MM.1S (cell line): Measurements from ENCODE around the gene GAA.

Experiments
- DNase-seq: peaks from one replicate; pipeline ENCODE4 v3.0.0-alpha.2; 2015
- H2AFZ ChIP-seq: fragments of 300-600 bp; sonication (generic); 2 replicates; pipeline ENCODE4 v1.6.0; 2016; ENCODE audit warnings: antibody characterized with exemption, low read length
- H3F3A ChIP-seq: fragments of 300-600 bp; sonication (generic); 2 replicates; pipeline ENCODE4 v1.6.1; 2016; ENCODE audit warnings: mild to moderate bottlenecking, antibody characterized with exemption, low read length, moderate library complexity, mixed read lengths; ENCODE audit not compliant: insufficient read depth
- H3K27ac ChIP-seq: fragments of 300-600 bp; sonication (generic); 2 replicates; pipeline ENCODE4 v1.5.1; 2016; ENCODE audit warnings: mild to moderate bottlenecking, low read length
- H3K27me3 ChIP-seq: fragments of 300-600 bp; sonication (generic); replicated peaks from 2 replicates; pipeline ENCODE4 v1.6.0; 2016; ENCODE audit warnings: low read length; ENCODE audit not compliant: insufficient read depth
- H3K36me3 ChIP-seq: fragments of 300-600 bp; sonication (generic); replicated peaks from 2 replicates; pipeline ENCODE4 v1.6.1; 2016; ENCODE audit warnings: mild to moderate bottlenecking, low read length, mixed read lengths; ENCODE audit not compliant: insufficient read depth
- H3K4me1 ChIP-seq: fragments of 300-600 bp; sonication (generic); 2 replicates; pipeline ENCODE4 v1.6.1; 2016; ENCODE audit warnings: low read length, mixed read lengths
- H3K4me2 ChIP-seq: fragments of 300-600 bp; sonication (generic); 2 replicates; pipeline ENCODE4 v1.6.0; 2016; ENCODE audit warnings: low read depth, low read length
- H3K4me3 ChIP-seq: fragments of 300-600 bp; sonication (generic); 2 replicates; pipeline ENCODE4 v1.5.1; 2016; ENCODE audit warnings: low read length, mixed read lengths
- H3K79me2 ChIP-seq: fragments of 300-600 bp; sonication (generic); 2 replicates; pipeline ENCODE4 v1.6.1; 2016; ENCODE audit warnings: mixed run types, low read length, mixed read lengths
- H3K9ac ChIP-seq: fragments of 300-600 bp; sonication (generic); 2 replicates; pipeline ENCODE4 v1.6.1; 2016; ENCODE audit warnings: low read length, mixed read lengths
- H3K9me2 ChIP-seq: fragments of 300-600 bp; sonication (generic); replicated peaks from 2 replicates; pipeline ENCODE4 v1.6.1; 2016; ENCODE audit warnings: mild to moderate bottlenecking, low read length, mixed read lengths; ENCODE audit not compliant: insufficient read depth
- H3K9me3 ChIP-seq: fragments of 300-600 bp; sonication (generic); replicated peaks from 2 replicates; pipeline ENCODE4 v1.6.1; 2016; ENCODE audit warnings: mild to moderate bottlenecking, low read length, mixed read lengths; ENCODE audit not compliant: insufficient read depth
- H4K20me1 ChIP-seq: fragments of 300-600 bp; sonication (generic); 2 replicates; pipeline ENCODE4 v1.6.1; 2016; ENCODE audit warnings: mild to moderate bottlenecking, low read length, moderate library complexity, mixed read lengths; ENCODE audit not compliant: insufficient read depth
- EZH2 ChIP-seq: fragments of 300-600 bp; sonication (generic); optimal IDR thresholded peaks from 2 replicates; pipeline ENCODE3; 2017; ENCODE audit warnings: low read depth, mild to moderate bottlenecking, antibody characterized with exemption, low read length, mixed read lengths
- EZH2phosphoT487 ChIP-seq: fragments of 300-600 bp; sonication (generic); IDR thresholded peaks from 2 replicates; pipeline ENCODE4 v1.6.1; 2018; ENCODE audit warnings: antibody characterized with exemption, low read length
- TF ChIP-seq, protein P1 (sequence below): fragments of 300-600 bp; sonication (generic); IDR thresholded peaks from 2 replicates; pipeline ENCODE4 v1.5.1; 2016; ENCODE audit warnings: antibody characterized with exemption, low read length, mixed read lengths

GAA gene

DNA sequence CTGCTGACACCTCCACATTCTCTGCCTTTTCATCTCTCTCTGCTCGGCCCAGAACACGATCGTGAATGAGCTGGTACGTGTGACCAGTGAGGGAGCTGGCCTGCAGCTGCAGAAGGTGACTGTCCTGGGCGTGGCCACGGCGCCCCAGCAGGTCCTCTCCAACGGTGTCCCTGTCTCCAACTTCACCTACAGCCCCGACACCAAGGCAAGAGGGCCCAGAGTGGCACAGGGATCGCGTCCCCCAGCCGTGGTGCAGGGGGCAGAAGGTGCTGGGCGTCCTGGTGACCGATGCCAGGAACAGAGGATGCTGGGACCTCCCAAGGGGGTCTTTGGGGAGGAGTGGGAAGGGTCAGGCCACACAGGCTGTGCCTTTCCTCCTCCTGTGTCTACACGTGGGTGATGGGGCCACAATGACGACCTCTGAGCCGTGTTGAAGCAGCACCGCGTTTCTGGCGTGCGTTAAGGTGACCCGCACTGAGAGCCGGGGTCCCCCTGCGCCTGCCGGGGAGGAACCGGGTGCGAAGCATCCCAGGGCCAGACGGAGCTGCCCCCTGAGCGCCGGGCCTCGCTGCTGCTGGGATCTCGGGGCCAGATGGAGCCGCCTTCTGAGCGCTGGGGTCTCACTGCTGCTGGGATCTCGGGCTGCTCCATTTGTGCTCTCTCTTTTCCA lies 17.4 kb downstream of the GAA start:
- H3K27me3 ChIP-seq = peaks cover 73% of the 10 kb centered on the region
- H3K79me2 ChIP-seq = no peaks in the 10 kb centered on the region
- H3K9me3 ChIP-seq = no peaks in the 10 kb centered on the region
- TF ChIP-seq EZH2 (no peak), EZH2phosphoT487 (no peak)
- TF ChIP-seq, protein P1, sequence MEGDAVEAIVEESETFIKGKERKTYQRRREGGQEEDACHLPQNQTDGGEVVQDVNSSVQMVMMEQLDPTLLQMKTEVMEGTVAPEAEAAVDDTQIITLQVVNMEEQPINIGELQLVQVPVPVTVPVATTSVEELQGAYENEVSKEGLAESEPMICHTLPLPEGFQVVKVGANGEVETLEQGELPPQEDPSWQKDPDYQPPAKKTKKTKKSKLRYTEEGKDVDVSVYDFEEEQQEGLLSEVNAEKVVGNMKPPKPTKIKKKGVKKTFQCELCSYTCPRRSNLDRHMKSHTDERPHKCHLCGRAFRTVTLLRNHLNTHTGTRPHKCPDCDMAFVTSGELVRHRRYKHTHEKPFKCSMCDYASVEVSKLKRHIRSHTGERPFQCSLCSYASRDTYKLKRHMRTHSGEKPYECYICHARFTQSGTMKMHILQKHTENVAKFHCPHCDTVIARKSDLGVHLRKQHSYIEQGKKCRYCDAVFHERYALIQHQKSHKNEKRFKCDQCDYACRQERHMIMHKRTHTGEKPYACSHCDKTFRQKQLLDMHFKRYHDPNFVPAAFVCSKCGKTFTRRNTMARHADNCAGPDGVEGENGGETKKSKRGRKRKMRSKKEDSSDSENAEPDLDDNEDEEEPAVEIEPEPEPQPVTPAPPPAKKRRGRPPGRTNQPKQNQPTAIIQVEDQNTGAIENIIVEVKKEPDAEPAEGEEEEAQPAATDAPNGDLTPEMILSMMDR = no peak
- H3K4me3 ChIP-seq = no peak overlapping the region
- H2AFZ ChIP-seq = no peak overlapping the region
- DNase-seq = no peak
- H3K4me2 ChIP-seq = no peak overlapping the region
- H4K20me1 ChIP-seq = no peaks in the 10 kb centered on the region
- H3K36me3 ChIP-seq = no peaks in the 10 kb centered on the region
- H3K27ac ChIP-seq = no peak overlapping the region
- no peaks in the 10 kb centered on the region for H3K9me2 ChIP-seq
- no peaks in the 10 kb centered on the region for H3K4me1 ChIP-seq
- H3F3A ChIP-seq = no peaks in the 10 kb centered on the region
- H3K9ac ChIP-seq = no peak overlapping the region

DNA sequence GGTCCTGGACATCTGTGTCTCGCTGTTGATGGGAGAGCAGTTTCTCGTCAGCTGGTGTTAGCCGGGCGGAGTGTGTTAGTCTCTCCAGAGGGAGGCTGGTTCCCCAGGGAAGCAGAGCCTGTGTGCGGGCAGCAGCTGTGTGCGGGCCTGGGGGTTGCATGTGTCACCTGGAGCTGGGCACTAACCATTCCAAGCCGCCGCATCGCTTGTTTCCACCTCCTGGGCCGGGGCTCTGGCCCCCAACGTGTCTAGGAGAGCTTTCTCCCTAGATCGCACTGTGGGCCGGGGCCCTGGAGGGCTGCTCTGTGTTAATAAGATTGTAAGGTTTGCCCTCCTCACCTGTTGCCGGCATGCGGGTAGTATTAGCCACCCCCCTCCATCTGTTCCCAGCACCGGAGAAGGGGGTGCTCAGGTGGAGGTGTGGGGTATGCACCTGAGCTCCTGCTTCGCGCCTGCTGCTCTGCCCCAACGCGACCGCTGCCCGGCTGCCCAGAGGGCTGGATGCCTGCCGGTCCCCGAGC lies 17.9 kb downstream of the GAA start:
- no peak overlapping the region for H2AFZ ChIP-seq
- no peaks in the 10 kb centered on the region for H3K36me3 ChIP-seq

DNA sequence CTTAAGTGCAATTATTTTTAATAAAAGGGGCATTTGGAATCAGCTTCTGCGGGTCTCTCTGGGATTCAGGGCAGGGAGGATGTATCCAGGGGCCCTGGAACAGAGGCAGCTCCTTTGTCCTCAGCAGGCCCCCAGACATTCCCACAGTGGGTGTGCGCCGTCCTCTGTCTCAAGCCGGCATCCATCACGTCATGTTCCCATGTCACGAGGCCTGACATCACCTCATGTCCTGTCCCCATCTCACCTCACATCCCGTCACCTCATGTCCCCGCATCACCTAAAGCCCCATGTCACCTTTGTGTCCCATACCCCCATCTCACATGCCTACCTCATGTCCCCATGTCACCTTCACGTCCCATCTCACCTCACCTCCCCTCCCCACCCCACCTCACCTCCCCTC lies 18.5 kb downstream of the GAA start:
- no peak for DNase-seq
- Histone ChIP-seq H3K9me2 (no peaks in the 10 kb centered on the region), H3K36me3 (no peaks in the 10 kb centered on the region), H3K9ac (no peak overlapping the region), H3K4me3 (no peak overlapping the region), H4K20me1 (no peaks in the 10 kb centered on the region), H3K79me2 (no peaks in the 10 kb centered on the region), H3K4me2 (no peak overlapping the region), H3K27me3 (peaks cover 73% of the 10 kb centered on the region), H2AFZ (no peak overlapping the region), H3F3A (no peaks in the 10 kb centered on the region), H3K9me3 (no peaks in the 10 kb centered on the region), H3K27ac (no peak overlapping the region), H3K4me1 (no peaks in the 10 kb centered on the region)
- no peak for TF ChIP-seq EZH2phosphoT487

More for the DNA sequence above, 17.9 kb downstream of the GAA start:
- H3K79me2 ChIP-seq = no peaks in the 10 kb centered on the region
- H3K9me2 ChIP-seq = no peaks in the 10 kb centered on the region
- TF ChIP-seq EZH2phosphoT487 (no peak), EZH2 (no peak)
- TF ChIP-seq, protein P1 = no peak
- no peaks in the 10 kb centered on the region for H3K9me3 ChIP-seq
- no peak overlapping the region for H3K4me3 ChIP-seq
- H3K9ac ChIP-seq = no peak overlapping the region
- no peaks in the 10 kb centered on the region for H3K4me1 ChIP-seq
- H3K27ac ChIP-seq = no peak overlapping the region
- H3K4me2 ChIP-seq = no peak overlapping the region
- H4K20me1 ChIP-seq = no peaks in the 10 kb centered on the region
- no peak for DNase-seq
- H3F3A ChIP-seq = no peaks in the 10 kb centered on the region
- peaks cover 73% of the 10 kb centered on the region for H3K27me3 ChIP-seq

DNA sequence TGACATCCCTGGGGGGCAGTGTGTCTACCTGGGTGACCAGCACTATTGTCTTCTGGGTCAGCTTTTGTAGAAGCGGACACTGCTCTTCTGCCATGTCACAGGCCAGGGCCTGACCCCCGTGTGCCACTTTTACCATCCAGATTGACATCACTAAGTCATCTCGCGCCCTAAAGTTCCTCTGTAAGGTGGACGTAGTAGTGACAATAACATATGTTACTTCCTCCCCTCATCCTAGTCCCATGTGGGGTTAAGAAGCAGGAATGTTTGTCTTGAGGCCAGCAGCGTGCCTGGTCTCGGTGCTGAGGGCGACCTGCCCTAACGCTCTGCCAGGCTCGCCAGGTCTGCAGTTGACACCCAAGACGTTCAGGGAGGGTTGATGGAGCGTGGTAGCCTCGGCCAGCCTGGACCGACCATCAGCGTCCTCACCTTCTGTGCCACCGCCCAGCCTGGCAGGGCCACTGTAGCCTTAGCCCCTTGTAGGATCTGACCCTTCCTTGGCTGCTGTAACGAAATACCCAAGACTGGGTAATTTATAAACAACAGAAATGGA lies 20.7 kb downstream of the GAA start:
- H3K9me3 ChIP-seq = no peaks in the 10 kb centered on the region
- H3F3A ChIP-seq = no peaks in the 10 kb centered on the region
- H3K36me3 ChIP-seq = no peaks in the 10 kb centered on the region
- no peaks in the 10 kb centered on the region for H3K79me2 ChIP-seq
- H3K9me2 ChIP-seq = no peaks in the 10 kb centered on the region
- H3K4me2 ChIP-seq = no peak overlapping the region
- no peak overlapping the region for H3K27ac ChIP-seq
- H2AFZ ChIP-seq = no peak overlapping the region
- no peak overlapping the region for H3K4me3 ChIP-seq
- H3K9ac ChIP-seq = no peak overlapping the region
- no peaks in the 10 kb centered on the region for H3K4me1 ChIP-seq
- DNase-seq = no peak
- no peaks in the 10 kb centered on the region for H4K20me1 ChIP-seq
- H3K27me3 ChIP-seq = peaks cover 64% of the 10 kb centered on the region
- no peak for TF ChIP-seq EZH2
- TF ChIP-seq, protein P1 = no peak
- TF ChIP-seq EZH2phosphoT487 = no peak
